CD4-positive, alpha-beta T cell treated with Interleukin-2 at 100 ng/mL for 4 hours (primary cell): ENCODE measurements around the gene LBHD1.
"Not testable (repeated sequence)": the region's sequence is repeated elsewhere in the genome, so short reads cannot be mapped to it uniquely, and the experiment has no call there.

Source experiments
- DNase-seq: peaks from one replicate; pipeline ENCODE4 v3.0.0-alpha.2; 2020; ENCODE audit warnings: low spot score

LBHD1 gene

GRCh38 chr11:62693624-62694023 is 21.6 kb upstream of the LBHD1 start:
- not testable (repeated sequence) for DNase-seq

- DNase-seq, result no peak
These were observed 17.5 kb upstream of the LBHD1 start, which contains the start of gene LRRN4CL for GRCh38 chr11:62689421-62690183. Gene LRRN4CL (minus strand): TSS chr11:62689530. CDS start chr11:62688508, 1,022 bp downstream.

- no peak for DNase-seq
These were observed 16.4 kb upstream of the LBHD1 start for GRCh38 chr11:62688491-62688890.

- no peak for DNase-seq
These were observed 15.7 kb upstream of the LBHD1 start for GRCh38 chr11:62687508-62688396.

- no peak for DNase-seq
These were observed 10.5 kb upstream of the LBHD1 start for GRCh38 chr11:62682518-62682917.

GRCh38 chr11:62680825-62681240 is 8.8 kb upstream of the LBHD1 start:
- peak; percentile 57 for DNase-seq

GRCh38 chr11:62678770-62679696 is 7.0 kb upstream of the LBHD1 start, which contains the start of gene UBXN1:
Gene UBXN1 (minus strand): TSS chr11:62679073. CDS start chr11:62678923, 150 bp downstream.
- DNase-seq, result peak; percentile 86

- no peak for DNase-seq
These were observed 6.3 kb upstream of the LBHD1 start for GRCh38 chr11:62678433-62678769.

GRCh38 chr11:62677714-62678113 is 5.6 kb upstream of the LBHD1 start:
- no peak for DNase-seq

GRCh38 chr11:62677156-62677555 is 5.1 kb upstream of the LBHD1 start:
- DNase-seq, result no peak

- DNase-seq, result no peak
These were observed 4.6 kb upstream of the LBHD1 start for GRCh38 chr11:62676698-62677097.

- DNase-seq, result not testable (repeated sequence)
These were observed 3.3 kb upstream of the LBHD1 start for GRCh38 chr11:62675415-62675814.

GRCh38 chr11:62673196-62673525 is 1.1 kb upstream of the LBHD1 start:
- DNase-seq, result no peak

GRCh38 chr11:62671236-62671607 is 845 bp downstream of the LBHD1 start:
- no peak for DNase-seq

- no peak for DNase-seq
These were observed 2.5 kb downstream of the LBHD1 start for GRCh38 chr11:62669420-62670161.

- DNase-seq, result no peak
These were observed 4.6 kb downstream of the LBHD1 start for GRCh38 chr11:62667460-62667859.

GRCh38 chr11:62666259-62666926 is 5.7 kb downstream of the LBHD1 start:
- no peak for DNase-seq

- peak; percentile 75 for DNase-seq
These were observed 6.3 kb downstream of the LBHD1 start for GRCh38 chr11:62665599-62666258.

- peak; percentile 97 for DNase-seq
These were observed 6.9 kb downstream of the LBHD1 start, which contains the start of the genes C11orf98 and CSKMT for GRCh38 chr11:62665075-62665598. Gene C11orf98 (minus strand): TSS chr11:62665210. CDS start chr11:62665169, 41 bp downstream. Gene CSKMT (plus strand): TSS chr11:62665312. CDS start chr11:62665880, 568 bp downstream.
